ENCODE data around the gene HINT1. TPM values are rescaled to one million over a fixed set of nuclear protein-coding genes. Genes with fewer than 3 reads are reported as not detected.
A peak's percentile ranks its signal among the peaks of the same experiment; 100 is the strongest.
"Not testable (repeated sequence)": the region's sequence is repeated elsewhere in the genome, so short reads cannot be mapped to it uniquely, and the experiment has no call there.

Gene HINT1
- total RNA-seq, 1 donor from 2014 or later, result 102 TPM

GRCh38 chr5:131180407-131180806 lies 15.4 kb upstream of the HINT1 start:
- intact Hi-C loops (cut with DNase I), result no loop called here
- no peak for DNase-seq (ENCODE audit: low spot score)

- intact Hi-C loops (cut with DNase I), result no loop called here
- no peak for DNase-seq (ENCODE audit: low spot score)
Measured at GRCh38 chr5:131171276-131171810, 6.3 kb upstream of the HINT1 start.

GRCh38 chr5:131170540-131171275 lies 5.7 kb upstream of the HINT1 start, which contains the start of gene LYRM7:
Gene LYRM7 (plus strand): TSS chr5:131170944. CDS start chr5:131171021, 77 bp downstream.
- intact Hi-C loops (cut with DNase I), result no loop called here
- peak; percentile 96 for DNase-seq (ENCODE audit: low spot score)

- intact Hi-C loops (cut with DNase I), result loop anchor here (10.0 kb wide), 2 partner anchors 215 to 1265 kb away; partner anchors contain the start of gene CHSY3
- DNase-seq (ENCODE audit: low spot score), result no peak
Measured at GRCh38 chr5:131169810-131170539, 4.9 kb upstream of the HINT1 start.

GRCh38 chr5:131167615-131168014 lies 2.6 kb upstream of the HINT1 start:
- intact Hi-C loops (cut with DNase I), result loop anchor here (10.0 kb wide), 2 partner anchors 217 to 1263 kb away; partner anchors contain the start of gene CHSY3
- DNase-seq (ENCODE audit: low spot score), result no peak

DNA sequence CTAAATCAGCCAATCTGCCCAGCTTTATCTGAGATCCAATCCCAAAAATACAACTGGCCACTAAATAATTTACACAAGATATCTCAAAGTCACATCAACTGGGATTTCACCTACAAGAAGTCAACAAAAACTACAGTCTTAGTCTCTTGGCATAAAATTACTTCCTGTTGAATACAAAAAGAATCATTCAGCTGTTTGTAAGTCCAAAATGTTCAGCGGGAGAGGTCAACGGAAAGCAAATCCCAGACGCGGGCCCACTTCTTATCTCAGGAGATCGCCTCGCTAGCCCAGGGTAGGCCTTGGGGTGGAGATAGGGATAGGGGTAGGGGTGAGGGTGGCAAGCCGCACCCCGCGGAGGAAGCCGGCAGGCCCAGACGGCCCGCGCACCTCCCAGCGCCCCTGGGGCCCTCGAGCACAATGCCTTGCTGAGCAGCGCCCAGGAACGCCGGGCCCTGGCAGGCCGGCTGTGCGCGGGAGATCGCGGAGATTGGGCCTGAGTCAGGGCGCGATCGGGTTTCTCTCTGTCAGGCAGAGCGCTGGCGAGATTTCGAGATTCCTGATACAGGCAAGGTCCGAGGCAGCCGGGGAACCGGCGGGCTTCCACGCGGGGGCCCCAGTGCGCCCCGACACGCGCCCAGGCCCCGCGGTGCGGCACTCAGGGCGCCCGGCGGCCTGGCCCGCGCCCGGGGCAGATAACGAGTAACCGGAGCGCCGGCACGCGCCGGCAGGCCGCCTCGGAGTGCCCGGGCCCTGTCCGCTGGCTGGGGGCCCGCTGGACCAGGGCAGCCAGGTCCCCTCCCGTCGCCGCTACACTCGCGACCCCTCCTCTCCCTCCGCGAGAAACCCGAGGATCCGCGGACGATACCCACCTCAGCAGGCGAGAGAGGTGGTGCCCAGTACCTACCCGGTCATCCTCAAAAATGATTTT lies 601 bp downstream of the HINT1 start:
- intact Hi-C loops (cut with DNase I), result loop anchor here (2.0 to 10.0 kb wide), 3 partner anchors 100 to 1260 kb away; partner anchors contain the start of genes CDC42SE2 and CHSY3
- DNase-seq (ENCODE audit: low spot score), result peak; percentile 80

GRCh38 chr5:131163276-131164119 lies 1.6 kb downstream of the HINT1 start:
- DNase-seq (ENCODE audit: low spot score), result no peak
- intact Hi-C loops (cut with DNase I), result loop anchor here (2.0 to 10.0 kb wide), 3 partner anchors 101 to 1259 kb away; partner anchors contain the start of genes CDC42SE2 and CHSY3

- no peak for DNase-seq (ENCODE audit: low spot score)
- intact Hi-C loops (cut with DNase I), result loop anchor here (10.0 kb wide), 2 partner anchors 225 to 1255 kb away; partner anchors contain the start of gene CHSY3
Measured at GRCh38 chr5:131160134-131160533, 4.9 kb downstream of the HINT1 start.

GRCh38 chr5:131156957-131157356 lies 8.1 kb downstream of the HINT1 start:
- intact Hi-C loops (cut with DNase I), result no loop called here
- DNase-seq (ENCODE audit: low spot score), result no peak

GRCh38 chr5:131156385-131156784 lies 8.7 kb downstream of the HINT1 start:
- intact Hi-C loops (cut with DNase I), result no loop called here
- no peak for DNase-seq (ENCODE audit: low spot score)

DNA sequence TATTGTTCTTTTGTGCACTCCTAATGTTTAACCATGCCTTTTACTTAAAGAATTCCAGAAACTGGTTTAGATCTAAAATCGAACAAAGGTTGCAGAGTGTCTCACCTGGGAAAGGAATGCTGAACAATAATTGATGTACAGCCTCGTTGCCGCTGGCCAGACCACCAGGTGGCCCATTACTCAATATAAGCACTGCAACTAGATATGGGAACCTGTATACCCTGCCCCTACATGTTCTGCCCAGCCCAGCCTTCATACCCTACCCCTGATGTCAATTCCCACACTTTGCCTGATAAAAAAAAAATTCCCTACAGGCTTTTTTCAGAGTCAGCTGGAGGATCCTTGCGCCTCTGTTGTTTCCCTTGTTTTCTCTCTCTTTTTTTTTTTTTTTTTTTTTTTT lies 13.8 kb downstream of the HINT1 start:
- intact Hi-C loops (cut with DNase I), result no loop called here
- no peak for DNase-seq (ENCODE audit: low spot score)

DNA sequence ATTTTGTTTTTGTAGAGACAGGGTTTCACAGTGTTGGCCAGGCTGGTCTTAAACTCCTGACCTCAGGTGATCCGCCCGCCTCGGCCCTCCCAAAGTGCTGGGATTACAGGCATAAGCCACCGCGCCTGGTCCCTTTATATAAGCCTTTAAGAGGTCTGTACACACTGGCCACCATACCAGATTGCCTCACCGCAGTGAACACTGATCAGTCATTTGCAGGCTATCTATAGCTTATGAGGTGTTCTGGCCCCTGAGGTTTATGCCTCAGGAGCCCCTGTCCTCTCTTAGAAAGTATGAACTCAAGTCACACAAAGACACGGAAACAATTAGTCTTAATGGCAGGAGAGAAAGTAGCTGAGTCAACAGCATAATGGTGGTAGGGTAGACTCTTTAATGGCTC lies 14.6 kb downstream of the HINT1 start:
- no peak for DNase-seq (ENCODE audit: low spot score)
- intact Hi-C loops (cut with DNase I), result no loop called here

- no peak for DNase-seq (ENCODE audit: low spot score)
- intact Hi-C loops (cut with DNase I), result no loop called here
Measured at GRCh38 chr5:131148835-131149234, 16.2 kb downstream of the HINT1 start.

GRCh38 chr5:131147258-131147657 lies 17.8 kb downstream of the HINT1 start:
- intact Hi-C loops (cut with DNase I), result no loop called here
- DNase-seq (ENCODE audit: low spot score), result no peak

DNA sequence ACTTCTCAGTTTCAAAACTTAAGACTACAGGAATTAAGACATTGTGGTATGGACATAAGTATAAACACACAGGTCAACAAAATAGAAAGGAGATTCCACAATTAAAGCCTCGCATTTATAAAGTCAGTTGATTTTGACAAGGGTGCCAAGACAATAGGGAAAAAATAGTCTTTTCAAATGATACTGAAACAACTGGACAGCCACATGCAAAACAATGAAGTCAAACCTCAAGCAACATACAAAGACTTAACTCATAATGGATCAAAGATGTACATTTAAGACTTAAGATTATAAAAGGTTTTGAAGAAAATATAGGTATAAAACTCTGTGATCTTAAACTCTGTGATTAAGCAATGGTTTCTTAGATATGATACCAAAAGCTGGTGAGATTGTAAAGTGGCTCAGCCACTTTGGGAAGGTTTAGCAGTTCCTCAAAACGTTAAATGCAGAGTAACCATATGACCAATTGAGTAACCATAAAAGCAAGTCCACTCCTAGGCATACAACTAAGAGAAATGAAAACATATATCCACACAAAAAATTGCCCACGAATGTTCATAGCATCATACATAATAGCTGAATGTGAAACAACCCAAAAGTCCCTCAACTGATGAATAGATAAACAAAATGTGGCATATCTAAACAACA lies 22.0 kb downstream of the HINT1 start:
- intact Hi-C loops (cut with DNase I), result no loop called here
- DNase-seq (ENCODE audit: low spot score), result no peak

GRCh38 chr5:131139321-131139720 lies 25.7 kb downstream of the HINT1 start:
- DNase-seq (ENCODE audit: low spot score), result no peak
- intact Hi-C loops (cut with DNase I), result no loop called here

DNA sequence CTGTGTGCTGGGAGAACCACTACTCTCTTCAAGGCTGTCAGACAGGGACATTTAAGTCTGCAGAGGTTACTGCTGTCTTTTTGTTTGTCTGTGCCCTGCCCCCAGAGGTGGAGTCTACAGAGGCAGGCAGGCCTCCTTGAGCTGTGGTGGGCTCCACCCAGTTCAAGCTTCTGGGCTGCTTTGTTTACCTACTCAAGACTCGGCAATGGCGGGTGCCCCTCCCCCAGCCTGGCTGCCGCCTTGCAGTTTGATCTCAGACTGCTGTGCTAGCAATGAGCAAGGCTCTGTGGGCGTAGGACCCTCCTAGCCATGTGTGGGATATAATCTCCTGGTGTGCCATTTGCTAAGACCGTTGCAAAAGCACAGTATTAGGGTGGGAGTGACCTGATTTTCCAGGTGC lies 26.6 kb downstream of the HINT1 start:
- intact Hi-C loops (cut with DNase I); DNase-seq (ENCODE audit: low spot score): not testable (repeated sequence)

DNA sequence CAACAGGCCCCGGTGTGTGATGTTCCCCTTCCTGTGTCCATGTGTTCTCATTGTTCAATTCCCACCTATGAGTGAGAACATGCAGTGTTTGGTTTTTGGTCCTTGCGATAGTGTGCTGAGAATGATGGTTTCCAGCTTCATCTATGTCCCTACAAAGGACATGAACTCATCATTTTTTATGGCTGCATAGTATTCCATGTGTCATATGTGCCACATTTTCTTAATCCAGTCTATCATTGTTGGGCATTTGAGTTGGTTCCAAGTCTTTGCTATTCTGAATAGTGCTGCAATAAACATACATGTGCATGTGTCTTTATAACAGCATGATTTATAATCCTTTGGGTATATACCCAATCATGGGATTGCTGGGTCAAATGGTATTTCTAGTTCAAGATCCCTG lies 32.0 kb downstream of the HINT1 start:
- DNase-seq (ENCODE audit: low spot score); intact Hi-C loops (cut with DNase I): not testable (repeated sequence)

Measured in cardiac septum (tissue), 1 donor.